Lower leg skin (tissue), 3 donors: Measurements from ENCODE around the gene GRM7.

Experiments used
- POLR2A ChIP-seq, 2 donors: fragments of 450-650 bp; IDR thresholded peaks; one replicate each; pipeline ENCODE4 v1.6.1; 2016 to 2017; ENCODE audit warnings: antibody characterized with exemption in 2 of 2, mild to moderate bottlenecking in 1 of 2, moderate library complexity in 1 of 2
- TF ChIP-seq, protein P1 (sequence below), 3 donors: fragments of 450-650 bp; IDR thresholded peaks; one replicate each; pipeline ENCODE4 v1.5.1; 2016; ENCODE audit warnings: antibody characterized with exemption in 3 of 3, mild to moderate bottlenecking in 3 of 3, moderate library complexity in 2 of 3

DNA sequence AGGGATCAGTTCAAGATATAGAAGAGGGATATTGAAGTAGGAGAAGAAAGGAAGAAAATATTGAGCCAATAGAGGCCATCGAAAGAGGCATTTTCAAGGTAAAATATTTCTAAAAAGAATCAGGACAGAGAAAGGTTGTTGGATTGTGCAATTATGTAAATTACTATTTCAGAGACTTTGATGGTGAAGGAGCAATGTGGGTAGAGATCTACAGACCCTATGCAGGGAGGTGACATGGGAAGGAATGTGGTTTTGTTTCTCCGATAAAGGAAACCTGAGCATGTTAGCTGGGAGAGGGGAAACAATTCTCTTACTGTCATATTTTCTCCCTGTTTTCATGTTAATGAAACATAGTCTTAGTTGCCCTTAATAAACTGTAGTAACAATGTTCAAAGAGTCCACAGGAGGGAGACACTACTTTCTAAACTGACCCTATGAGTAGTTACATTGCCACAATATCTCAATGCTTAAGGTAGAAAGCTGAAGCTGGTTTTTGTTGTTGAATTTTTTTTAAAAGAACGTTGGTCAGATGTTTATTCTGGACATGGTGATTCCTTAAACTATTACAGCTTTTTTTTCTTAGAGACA is 133.3 kb downstream of the GRM7 start:
- TF ChIP-seq POLR2A (IDR thresholded peaks at IDR 0.05), result no peak
- TF ChIP-seq, protein P1, sequence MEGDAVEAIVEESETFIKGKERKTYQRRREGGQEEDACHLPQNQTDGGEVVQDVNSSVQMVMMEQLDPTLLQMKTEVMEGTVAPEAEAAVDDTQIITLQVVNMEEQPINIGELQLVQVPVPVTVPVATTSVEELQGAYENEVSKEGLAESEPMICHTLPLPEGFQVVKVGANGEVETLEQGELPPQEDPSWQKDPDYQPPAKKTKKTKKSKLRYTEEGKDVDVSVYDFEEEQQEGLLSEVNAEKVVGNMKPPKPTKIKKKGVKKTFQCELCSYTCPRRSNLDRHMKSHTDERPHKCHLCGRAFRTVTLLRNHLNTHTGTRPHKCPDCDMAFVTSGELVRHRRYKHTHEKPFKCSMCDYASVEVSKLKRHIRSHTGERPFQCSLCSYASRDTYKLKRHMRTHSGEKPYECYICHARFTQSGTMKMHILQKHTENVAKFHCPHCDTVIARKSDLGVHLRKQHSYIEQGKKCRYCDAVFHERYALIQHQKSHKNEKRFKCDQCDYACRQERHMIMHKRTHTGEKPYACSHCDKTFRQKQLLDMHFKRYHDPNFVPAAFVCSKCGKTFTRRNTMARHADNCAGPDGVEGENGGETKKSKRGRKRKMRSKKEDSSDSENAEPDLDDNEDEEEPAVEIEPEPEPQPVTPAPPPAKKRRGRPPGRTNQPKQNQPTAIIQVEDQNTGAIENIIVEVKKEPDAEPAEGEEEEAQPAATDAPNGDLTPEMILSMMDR (IDR thresholded peaks at IDR 0.05), result no peak
